SJSA1 (cell line): ENCODE data around the gene RABEP2. TPM values are rescaled to one million over a fixed set of nuclear protein-coding genes. Genes with fewer than 3 reads are reported as not detected.
"Not testable (repeated sequence)": the region's sequence is repeated elsewhere in the genome, so short reads cannot be mapped to it uniquely, and the experiment has no call there.

Source experiments
- DNase-seq, 2 experiments: peaks; one replicate each; pipeline ENCODE4 v3.0.0-alpha.2; 2015 to 2020; ENCODE audit warnings: low spot score in 2 of 2, low read depth in 1 of 2
- H3K27ac ChIP-seq: fragments of 250-450 bp; sonication (Bioruptor Pico); 2 replicates; pipeline ENCODE4 v1.5.1; 2020; ENCODE audit warnings: mild to moderate bottlenecking, moderate library complexity
- H3K27me3 ChIP-seq: fragments of 250-450 bp; sonication (Bioruptor Pico); replicated peaks from 2 replicates; pipeline ENCODE4 v1.5.1; 2020; ENCODE audit warnings: mild to moderate bottlenecking, moderate library complexity
- H3K36me3 ChIP-seq: fragments of 250-450 bp; sonication (Bioruptor Pico); 2 replicates; pipeline ENCODE4 v1.5.1; 2020; ENCODE audit warnings: mild to moderate bottlenecking
- H3K4me1 ChIP-seq: fragments of 250-450 bp; sonication (Bioruptor Pico); replicated peaks from 2 replicates; pipeline ENCODE4 v1.6.1; 2021; ENCODE audit warnings: mild to moderate bottlenecking
- H3K4me3 ChIP-seq: fragments of 250-450 bp; sonication (Bioruptor Pico); 2 replicates; pipeline ENCODE4 v1.5.1; 2020; ENCODE audit warnings: mild to moderate bottlenecking
- H3K9me3 ChIP-seq: fragments of 250-450 bp; sonication (Bioruptor Pico); replicated peaks from 2 replicates; pipeline ENCODE4 v1.5.1; 2020; ENCODE audit warnings: mild to moderate bottlenecking
- total RNA-seq: library from RNA; depleted of rRNA; stranded (reverse); fragments of >200 nt; shearing (Covaris generic); gene quantifications from 2 replicates; pipeline ENCODE4 v1.2.3, GENCODE V29; 2014

Gene RABEP2
- total RNA-seq, 1 experiment from 2014 or later = 35.7 TPM

GRCh38 chr16:28886945-28887344 lies 38.1 kb downstream of the RABEP2 start:
- H3K27ac ChIP-seq = no peak overlapping the region
- no peaks in the 10 kb centered on the region for H3K27me3 ChIP-seq
- no peaks in the 10 kb centered on the region for H3K36me3 ChIP-seq
- no peaks in the 10 kb centered on the region for H3K9me3 ChIP-seq
- DNase-seq = no peak
- H3K4me1 ChIP-seq = no peaks in the 10 kb centered on the region
- H3K4me3 ChIP-seq = no peak overlapping the region

- Histone ChIP-seq H3K4me3 (no peak overlapping the region), H3K4me1 (peaks cover 8% of the 10 kb centered on the region), H3K36me3 (no peaks in the 10 kb centered on the region), H3K9me3 (no peaks in the 10 kb centered on the region), H3K27ac (no peak overlapping the region), H3K27me3 (no peaks in the 10 kb centered on the region)
- no peak for DNase-seq
Measured at GRCh38 chr16:28884045-28884444, 41.0 kb downstream of the RABEP2 start.

- H3K4me1 ChIP-seq = peaks cover 11% of the 10 kb centered on the region
- no peaks in the 10 kb centered on the region for H3K9me3 ChIP-seq
- no peaks in the 10 kb centered on the region for H3K36me3 ChIP-seq
- no peaks in the 10 kb centered on the region for H3K27me3 ChIP-seq
- DNase-seq = peak in 1 of 2 experiments; percentile 41
- H3K27ac ChIP-seq = no peak overlapping the region
- H3K4me3 ChIP-seq = no peak overlapping the region
Measured at GRCh38 chr16:28883221-28883996, 41.6 kb downstream of the RABEP2 start.

- H3K27ac ChIP-seq = no peak overlapping the region
- peak in 1 of 2 experiments; percentile 40 for DNase-seq
- H3K9me3 ChIP-seq = no peaks in the 10 kb centered on the region
- no peak overlapping the region for H3K4me3 ChIP-seq
- H3K4me1 ChIP-seq = peaks cover 12% of the 10 kb centered on the region
- no peaks in the 10 kb centered on the region for H3K36me3 ChIP-seq
- H3K27me3 ChIP-seq = no peaks in the 10 kb centered on the region
Measured at GRCh38 chr16:28882551-28883160, 42.4 kb downstream of the RABEP2 start.

GRCh38 chr16:28881565-28881964 lies 43.5 kb downstream of the RABEP2 start:
- H3K4me1 ChIP-seq = peaks cover 12% of the 10 kb centered on the region
- H3K9me3 ChIP-seq, H3K27me3 ChIP-seq, H3K36me3 ChIP-seq, H3K27ac ChIP-seq, DNase-seq, H3K4me3 ChIP-seq: not testable (repeated sequence)

GRCh38 chr16:28880955-28881354 lies 44.1 kb downstream of the RABEP2 start:
- H3K27me3 ChIP-seq = no peaks in the 10 kb centered on the region
- no peak overlapping the region for H3K27ac ChIP-seq
- no peak for DNase-seq
- no peaks in the 10 kb centered on the region for H3K9me3 ChIP-seq
- H3K36me3 ChIP-seq = no peaks in the 10 kb centered on the region; the same call in 1 of the 2 replicates
- H3K4me3 ChIP-seq = no peak overlapping the region
- peaks cover 12% of the 10 kb centered on the region for H3K4me1 ChIP-seq

GRCh38 chr16:28880589-28880915 lies 44.5 kb downstream of the RABEP2 start:
- DNase-seq = no peak
- Histone ChIP-seq H3K9me3 (no peaks in the 10 kb centered on the region), H3K27ac (no peak overlapping the region), H3K4me1 (peaks cover 12% of the 10 kb centered on the region), H3K36me3 (peaks cover under 1% of the 10 kb centered on the region), H3K4me3 (no peak overlapping the region), H3K27me3 (no peaks in the 10 kb centered on the region)

- peak overlapping the region; percentile 56 for H3K4me3 ChIP-seq
- no peak overlapping the region for H3K27ac ChIP-seq
- H3K4me1 ChIP-seq = peaks cover 12% of the 10 kb centered on the region
- H3K36me3 ChIP-seq = peaks cover 6% of the 10 kb centered on the region
- no peaks in the 10 kb centered on the region for H3K27me3 ChIP-seq
- no peaks in the 10 kb centered on the region for H3K9me3 ChIP-seq
- peak; percentile 87 to 94 for DNase-seq
Measured at GRCh38 chr16:28879841-28880588, 45.0 kb downstream of the RABEP2 start.

- no peaks in the 10 kb centered on the region for H3K9me3 ChIP-seq
- peaks cover 11% of the 10 kb centered on the region for H3K36me3 ChIP-seq
- H3K4me3 ChIP-seq = peak overlapping the region; percentile 56
- no peak for DNase-seq
- no peaks in the 10 kb centered on the region for H3K27me3 ChIP-seq
- H3K4me1 ChIP-seq = peaks cover 12% of the 10 kb centered on the region
- H3K27ac ChIP-seq = no peak overlapping the region
Measured at GRCh38 chr16:28879261-28879840, 45.7 kb downstream of the RABEP2 start.

GRCh38 chr16:28878083-28878926 lies 46.7 kb downstream of the RABEP2 start, which contains the start of gene ATP2A1:
Gene ATP2A1 (plus strand): TSS chr16:28878488. CDS start chr16:28878672, 184 bp downstream.
- peak within 1 kb of the TSS; percentile 56 for H3K4me3 ChIP-seq
- H3K36me3 ChIP-seq = peaks cover 21% of the 10 kb centered on the region
- no peaks in the 10 kb centered on the region for H3K27me3 ChIP-seq
- peaks cover 12% of the 10 kb centered on the region for H3K4me1 ChIP-seq
- no peak within 1 kb of the TSS for H3K27ac ChIP-seq
- no peak for DNase-seq
- H3K9me3 ChIP-seq = no peaks in the 10 kb centered on the region

- peaks cover 12% of the 10 kb centered on the region for H3K4me1 ChIP-seq
- peaks cover 28% of the 10 kb centered on the region for H3K36me3 ChIP-seq
- H3K9me3 ChIP-seq = no peaks in the 10 kb centered on the region
- H3K27me3 ChIP-seq = no peaks in the 10 kb centered on the region
- DNase-seq = no peak
- H3K27ac ChIP-seq = no peak overlapping the region
- no peak overlapping the region for H3K4me3 ChIP-seq
Measured at GRCh38 chr16:28877655-28878000, 47.4 kb downstream of the RABEP2 start.

- no peaks in the 10 kb centered on the region for H3K27me3 ChIP-seq
- peaks cover 30% of the 10 kb centered on the region for H3K36me3 ChIP-seq
- H3K27ac ChIP-seq = no peak overlapping the region
- no peaks in the 10 kb centered on the region for H3K9me3 ChIP-seq
- no peak for DNase-seq
- no peak overlapping the region for H3K4me3 ChIP-seq
- peaks cover 12% of the 10 kb centered on the region for H3K4me1 ChIP-seq
Measured at GRCh38 chr16:28876973-28877654, 47.9 kb downstream of the RABEP2 start.
